Prostate gland (tissue), 2 donors: Measurements from ENCODE around the gene GSS. TPM values are rescaled to one million over a fixed set of nuclear protein-coding genes. Genes with fewer than 3 reads are reported as not detected.

Source experiments
- DNase-seq: peaks from one replicate; pipeline ENCODE4 v3.0.0-alpha.2; 2019; ENCODE audit warnings: low spot score
- H3K27ac ChIP-seq, 2 donors: fragments of 200-600 bp; sonication (generic); 2 replicates each; pipeline ENCODE4 v1.5.1; 2017 to 2019
- H3K27me3 ChIP-seq: fragments of 200-600 bp; sonication (generic); replicated peaks from 2 replicates; pipeline ENCODE4 v1.5.1; 2019; ENCODE audit not compliant: insufficient read depth
- H3K36me3 ChIP-seq, 2 donors: fragments of 200-600 bp; sonication (generic); 1 replicate in 1 of 2; 2 replicates in 1 of 2; pipeline versions ENCODE4 v1.5.1 to v1.8.1; 2017 to 2019
- H3K4me1 ChIP-seq: fragments of 200-600 bp; sonication (generic); replicated peaks from 2 replicates; pipeline ENCODE4 v1.5.1; 2019
- H3K4me3 ChIP-seq, 2 donors: fragments of 200-600 bp; sonication (generic); 2 replicates each; pipeline ENCODE4 v1.5.1; 2017 to 2019
- H3K9me3 ChIP-seq: fragments of 200-600 bp; sonication (generic); 2 replicates; pipeline ENCODE4 v1.5.1; 2017
- POLR2A ChIP-seq: fragments of 450-650 bp; IDR thresholded peaks from one replicate; pipeline ENCODE4 v1.6.1; 2016; ENCODE audit warnings: antibody characterized with exemption, mild to moderate bottlenecking
- POLR2AphosphoS5 ChIP-seq: sonication (generic); formaldehyde crosslinking; IDR thresholded peaks from one replicate; pipeline ENCODE4 v1.6.1; 2017; ENCODE audit warnings: antibody characterized with exemption
- WGBS: methylation state at CpG from one replicate; pipeline ENCODE4 v1.1.5; 2018; 5-methylcytosine and 5-hydroxymethylcytosine counted together
- intact Hi-C: fragments of 100-400 bp; cut with DNase I; formaldehyde crosslinking; loops from one replicate; pipeline ENCODE4 v1.14.2; 2022
- total RNA-seq, 2 donors: library from RNA; depleted of rRNA; stranded (reverse); fragments of >200 nt; gene quantifications; one replicate each; pipeline ENCODE4 v1.1.0, GENCODE V29; 2016
- TF ChIP-seq, protein P1 (sequence below), 4 experiments: fragments of 200-600 bp in 2 of 4; fragments of 450-650 bp in 2 of 4; sonication (generic) in 2 of 4; IDR thresholded peaks; 1 replicate in 3 of 4; 2 replicates in 1 of 4; pipeline ENCODE4 v1.5.1; 2016 to 2019; ENCODE audit warnings: antibody characterized with exemption in 4 of 4, mild to moderate bottlenecking in 2 of 4, moderate library complexity in 2 of 4

GSS gene
- total RNA-seq, 2 donors from 2014 or later = 84.4 to 101 TPM

DNA sequence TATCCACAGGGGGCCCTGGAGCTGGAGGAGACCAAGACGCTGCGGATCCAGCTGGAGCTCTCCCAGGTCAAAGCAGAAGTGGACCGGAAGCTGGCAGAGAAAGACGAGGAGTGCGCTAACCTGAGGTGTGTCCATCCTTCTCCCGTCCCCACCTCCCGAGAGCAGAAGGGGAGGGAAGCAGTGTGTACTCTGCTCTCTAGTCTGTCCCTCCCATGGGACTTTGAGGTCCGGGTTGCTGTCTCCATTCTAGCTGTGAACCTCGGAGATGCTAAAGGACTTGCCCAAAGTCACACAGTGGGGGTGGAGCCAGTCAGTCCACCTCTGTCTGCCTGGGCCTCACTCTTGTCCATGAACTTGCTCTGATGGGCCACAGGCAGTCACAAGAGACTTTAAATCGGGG is 44.2 kb upstream of the GSS start:
- Histone ChIP-seq H3K36me3 (peaks cover 8 to 55% of the 10 kb centered on the region in 2 donors), H3K27me3 (no peaks in the 10 kb centered on the region), H3K4me3 (no peak overlapping the region), H3K4me1 (peaks cover 7% of the 10 kb centered on the region), H3K9me3 (no peaks in the 10 kb centered on the region), H3K27ac (no peak overlapping the region)
- WGBS = 80% methylated on average over 10 of the region's 10 CpGs
- intact Hi-C loops = no loop called here
- no peak for DNase-seq
- TF ChIP-seq POLR2AphosphoS5 = no peak
- TF ChIP-seq POLR2A = no peak
- TF ChIP-seq, protein P1, sequence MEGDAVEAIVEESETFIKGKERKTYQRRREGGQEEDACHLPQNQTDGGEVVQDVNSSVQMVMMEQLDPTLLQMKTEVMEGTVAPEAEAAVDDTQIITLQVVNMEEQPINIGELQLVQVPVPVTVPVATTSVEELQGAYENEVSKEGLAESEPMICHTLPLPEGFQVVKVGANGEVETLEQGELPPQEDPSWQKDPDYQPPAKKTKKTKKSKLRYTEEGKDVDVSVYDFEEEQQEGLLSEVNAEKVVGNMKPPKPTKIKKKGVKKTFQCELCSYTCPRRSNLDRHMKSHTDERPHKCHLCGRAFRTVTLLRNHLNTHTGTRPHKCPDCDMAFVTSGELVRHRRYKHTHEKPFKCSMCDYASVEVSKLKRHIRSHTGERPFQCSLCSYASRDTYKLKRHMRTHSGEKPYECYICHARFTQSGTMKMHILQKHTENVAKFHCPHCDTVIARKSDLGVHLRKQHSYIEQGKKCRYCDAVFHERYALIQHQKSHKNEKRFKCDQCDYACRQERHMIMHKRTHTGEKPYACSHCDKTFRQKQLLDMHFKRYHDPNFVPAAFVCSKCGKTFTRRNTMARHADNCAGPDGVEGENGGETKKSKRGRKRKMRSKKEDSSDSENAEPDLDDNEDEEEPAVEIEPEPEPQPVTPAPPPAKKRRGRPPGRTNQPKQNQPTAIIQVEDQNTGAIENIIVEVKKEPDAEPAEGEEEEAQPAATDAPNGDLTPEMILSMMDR (IDR thresholded peaks at IDR 0.05) = no peak

DNA sequence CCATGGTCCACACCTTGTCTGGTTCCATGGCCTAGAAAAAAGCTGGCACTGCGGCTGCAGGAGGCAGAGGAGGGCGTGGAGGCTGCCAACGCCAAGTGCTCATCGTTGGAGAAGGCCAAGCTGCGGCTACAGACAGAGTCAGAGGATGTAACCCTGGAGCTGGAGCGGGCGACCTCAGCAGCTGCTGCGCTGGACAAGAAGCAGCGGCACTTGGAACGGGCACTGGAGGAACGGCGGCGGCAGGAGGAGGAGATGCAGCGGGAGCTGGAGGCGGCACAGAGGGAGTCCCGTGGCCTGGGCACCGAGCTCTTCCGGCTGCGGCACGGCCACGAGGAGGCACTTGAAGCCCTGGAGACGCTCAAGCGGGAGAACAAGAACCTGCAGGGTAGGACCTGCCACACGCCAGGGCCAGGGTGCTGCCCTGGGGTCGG is 43.4 kb upstream of the GSS start:
- Histone ChIP-seq H3K9me3 (no peaks in the 10 kb centered on the region), H3K4me3 (no peak overlapping the region), H3K27ac (no peak overlapping the region), H3K36me3 (peaks cover 2 to 49% of the 10 kb centered on the region in 2 donors), H3K27me3 (no peaks in the 10 kb centered on the region), H3K4me1 (peaks cover 7% of the 10 kb centered on the region)
- TF ChIP-seq, protein P1 (IDR thresholded peaks at IDR 0.05) = no peak
- TF ChIP-seq POLR2A (no peak), POLR2AphosphoS5 (no peak)
- intact Hi-C loops = no loop called here
- 87% methylated on average over 25 of the region's 25 CpGs for WGBS
- no peak for DNase-seq

DNA sequence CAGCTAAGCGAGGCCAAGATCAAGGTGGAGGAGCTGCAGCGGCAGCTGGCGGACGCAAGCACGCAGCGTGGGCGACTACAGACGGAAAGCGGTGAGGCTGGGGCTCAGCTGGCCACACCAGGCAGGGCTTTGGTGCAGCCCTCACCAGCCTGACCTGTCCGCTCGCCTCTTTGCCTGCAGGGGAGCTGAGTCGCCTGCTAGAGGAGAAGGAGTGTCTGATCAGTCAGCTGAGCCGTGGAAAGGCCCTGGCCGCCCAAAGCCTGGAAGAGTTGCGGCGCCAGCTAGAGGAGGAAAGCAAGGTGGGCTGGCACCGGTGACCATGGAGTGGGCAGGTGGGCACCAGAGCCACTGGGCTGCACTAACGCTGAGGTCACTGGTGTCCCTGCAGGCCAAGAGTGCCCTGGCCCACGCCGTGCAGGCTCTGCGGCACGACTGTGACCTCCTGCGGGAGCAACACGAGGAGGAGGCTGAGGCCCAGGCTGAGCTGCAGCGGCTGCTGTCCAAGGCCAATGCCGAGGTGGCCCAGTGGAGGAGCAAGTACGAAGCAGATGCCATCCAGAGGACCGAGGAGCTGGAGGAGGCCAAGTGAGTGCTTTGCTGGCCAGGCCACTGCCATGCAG is 42.8 kb upstream of the GSS start:
- 92% methylated on average over 28 of the region's 28 CpGs for WGBS
- peaks cover 2 to 43% of the 10 kb centered on the region in 2 donors for H3K36me3 ChIP-seq
- no peaks in the 10 kb centered on the region for H3K9me3 ChIP-seq
- H3K4me1 ChIP-seq = peaks cover 7% of the 10 kb centered on the region
- H3K27me3 ChIP-seq = no peaks in the 10 kb centered on the region
- H3K4me3 ChIP-seq = no peak overlapping the region
- no peak overlapping the region for H3K27ac ChIP-seq
- TF ChIP-seq POLR2A (no peak), POLR2AphosphoS5 (no peak)
- TF ChIP-seq, protein P1 (IDR thresholded peaks at IDR 0.05) = no peak
- intact Hi-C loops = no loop called here
- no peak for DNase-seq

DNA sequence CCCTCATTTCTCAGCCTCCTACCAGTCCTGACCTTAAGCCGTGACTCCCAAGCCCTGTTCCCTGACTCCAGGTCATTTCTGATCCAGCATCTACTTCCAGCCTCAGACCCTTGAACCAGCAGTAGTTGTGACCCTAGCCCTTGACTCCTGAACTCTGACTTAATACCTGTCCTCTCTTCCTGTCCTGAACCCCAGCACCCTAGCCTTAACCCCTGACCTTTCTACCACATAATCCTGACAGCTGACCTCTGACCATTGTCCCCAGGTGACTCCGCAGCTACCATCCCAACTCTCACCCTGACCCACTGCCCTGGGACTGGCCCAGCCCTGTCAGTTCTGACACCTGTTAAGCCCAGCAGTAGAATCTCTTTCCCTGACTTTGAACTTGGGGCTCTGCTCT is 42.2 kb upstream of the GSS start:
- intact Hi-C loops = no loop called here
- Histone ChIP-seq H3K4me3 (no peak overlapping the region), H3K27ac (no peak overlapping the region), H3K27me3 (no peaks in the 10 kb centered on the region), H3K36me3 (peaks cover 1 to 36% of the 10 kb centered on the region in 2 donors), H3K4me1 (peaks cover 7% of the 10 kb centered on the region), H3K9me3 (no peaks in the 10 kb centered on the region)
- WGBS = 96% methylated on average over 2 of the region's 2 CpGs
- TF ChIP-seq POLR2AphosphoS5 (no peak), POLR2A (no peak)
- TF ChIP-seq, protein P1 (IDR thresholded peaks at IDR 0.05) = no peak
- no peak for DNase-seq

DNA sequence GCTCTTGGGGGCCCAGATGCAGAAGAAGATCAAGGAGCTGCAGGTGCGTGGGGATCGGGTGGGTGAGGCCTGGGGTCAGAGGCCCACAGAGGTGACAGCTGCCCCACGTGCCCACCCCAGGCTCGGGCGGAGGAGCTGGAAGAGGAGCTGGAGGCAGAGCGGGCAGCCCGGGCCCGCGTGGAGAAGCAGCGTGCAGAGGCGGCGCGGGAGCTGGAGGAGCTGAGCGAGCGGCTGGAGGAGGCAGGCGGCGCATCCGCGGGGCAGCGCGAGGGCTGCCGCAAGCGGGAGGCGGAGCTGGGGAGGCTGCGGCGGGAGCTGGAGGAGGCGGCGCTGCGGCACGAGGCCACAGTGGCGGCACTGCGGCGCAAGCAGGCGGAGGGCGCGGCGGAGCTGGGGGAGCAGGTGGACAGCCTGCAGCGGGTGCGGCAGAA is 41.5 kb upstream of the GSS start:
- Histone ChIP-seq H3K4me1 (peaks cover 7% of the 10 kb centered on the region), H3K4me3 (no peak overlapping the region), H3K9me3 (no peaks in the 10 kb centered on the region), H3K36me3 (peaks cover 0 to 30% of the 10 kb centered on the region in 2 donors), H3K27ac (no peak overlapping the region), H3K27me3 (no peaks in the 10 kb centered on the region)
- no peak for TF ChIP-seq POLR2A
- no peak for TF ChIP-seq POLR2AphosphoS5
- TF ChIP-seq, protein P1 (IDR thresholded peaks at IDR 0.05) = peak in 1 of 4 experiments; percentile 13
- 34% methylated on average over 39 of the region's 39 CpGs for WGBS
- no peak for DNase-seq
- intact Hi-C loops = no loop called here
